ENCODE results near the gene GUCA2A.

DNA sequence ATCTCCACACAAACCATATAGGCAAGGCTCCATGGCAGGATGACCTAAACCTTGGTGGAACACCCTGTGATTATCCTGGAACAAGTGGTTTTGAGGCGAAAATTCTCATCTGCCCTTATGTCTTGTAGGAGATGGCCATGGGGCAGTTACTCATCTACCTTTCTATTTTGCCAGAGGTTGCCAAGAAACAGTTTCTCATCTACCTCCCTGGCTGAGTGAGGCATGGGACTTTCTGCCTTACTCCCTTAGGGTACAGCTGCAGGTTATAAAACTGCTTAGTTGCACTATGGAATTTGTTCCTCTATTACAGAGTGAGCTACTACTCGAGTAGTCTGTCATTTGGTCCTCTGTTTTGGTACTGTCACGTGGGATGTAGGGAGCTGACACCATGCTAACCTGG lies 31.3 kb upstream of the GUCA2A start:
- TF ChIP-seq, protein P1, sequence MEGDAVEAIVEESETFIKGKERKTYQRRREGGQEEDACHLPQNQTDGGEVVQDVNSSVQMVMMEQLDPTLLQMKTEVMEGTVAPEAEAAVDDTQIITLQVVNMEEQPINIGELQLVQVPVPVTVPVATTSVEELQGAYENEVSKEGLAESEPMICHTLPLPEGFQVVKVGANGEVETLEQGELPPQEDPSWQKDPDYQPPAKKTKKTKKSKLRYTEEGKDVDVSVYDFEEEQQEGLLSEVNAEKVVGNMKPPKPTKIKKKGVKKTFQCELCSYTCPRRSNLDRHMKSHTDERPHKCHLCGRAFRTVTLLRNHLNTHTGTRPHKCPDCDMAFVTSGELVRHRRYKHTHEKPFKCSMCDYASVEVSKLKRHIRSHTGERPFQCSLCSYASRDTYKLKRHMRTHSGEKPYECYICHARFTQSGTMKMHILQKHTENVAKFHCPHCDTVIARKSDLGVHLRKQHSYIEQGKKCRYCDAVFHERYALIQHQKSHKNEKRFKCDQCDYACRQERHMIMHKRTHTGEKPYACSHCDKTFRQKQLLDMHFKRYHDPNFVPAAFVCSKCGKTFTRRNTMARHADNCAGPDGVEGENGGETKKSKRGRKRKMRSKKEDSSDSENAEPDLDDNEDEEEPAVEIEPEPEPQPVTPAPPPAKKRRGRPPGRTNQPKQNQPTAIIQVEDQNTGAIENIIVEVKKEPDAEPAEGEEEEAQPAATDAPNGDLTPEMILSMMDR (IDR thresholded peaks at IDR 0.05; ENCODE audit: low read depth, low read length), result no peak
- TF ChIP-seq, protein P2, sequence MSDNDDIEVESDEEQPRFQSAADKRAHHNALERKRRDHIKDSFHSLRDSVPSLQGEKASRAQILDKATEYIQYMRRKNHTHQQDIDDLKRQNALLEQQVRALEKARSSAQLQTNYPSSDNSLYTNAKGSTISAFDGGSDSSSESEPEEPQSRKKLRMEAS (IDR thresholded peaks at IDR 0.05; ENCODE audit: low read depth, low read length), result no peak
- TF ChIP-seq POLR2A (IDR thresholded peaks at IDR 0.05; ENCODE audit: extremely low read depth, insufficient read length) (no peak), MYC (IDR thresholded peaks at IDR 0.05; ENCODE audit: low read depth, low read length) (no peak)

All from NB4 (cell line).